Endothelial cell of umbilical vein (primary cell): ENCODE measurements around the gene NFU1. TPM values are rescaled to one million over a fixed set of nuclear protein-coding genes. Genes with fewer than 3 reads are reported as not detected.

Experiments
- BruUV-seq: library from RNA; stranded (reverse); fragments of 400-500 nt; replicated peaks from 2 replicates; lab custom pipeline; 2021; lab: Mats Ljungman, UMichigan
- CTCF ChIA-PET: fragments of 300-600, 350-600 bp; sonication (Branson Sonifier 250); formaldehyde crosslinking; loops from one replicate; lab custom pipeline; 2021; ENCODE audit warnings: antibody characterized with exemption, inconsistent platforms; lab: Charles Lee
- POLR2A ChIA-PET: fragments of 300-600, 350-600 bp; sonication (Branson Sonifier 250); formaldehyde crosslinking; loops from one replicate; lab custom pipeline; 2021; ENCODE audit warnings: antibody characterized with exemption, inconsistent platforms; lab: Charles Lee
- DNase-seq: peaks from one replicate; pipeline ENCODE4 v3.0.0-alpha.2; 2011; ENCODE audit warnings: low read depth, low spot score
- FAIRE-seq: peaks from 2 replicates; lab custom pipeline; 2011; peaks lifted over from hg19 to GRCh38; lab: Jason Lieb, UNC
- H2AFZ ChIP-seq: 2 replicates; pipeline ENCODE4 v1.6.0; 2012; ENCODE audit warnings: low read depth, low read length, control low read depth, inconsistent platforms
- H3K27ac ChIP-seq: 2 replicates; pipeline ENCODE4 v1.5.1; 2011; ENCODE audit warnings: low read depth, mild to moderate bottlenecking, control low read depth, low read length, moderate library complexity; ENCODE audit not compliant: insufficient read depth
- H3K27me3 ChIP-seq, 2 experiments: 2 replicates each; pipeline versions ENCODE4 v1.6.0 to v1.6.1; 2011; ENCODE audit warnings: low read length in 2 of 2, mixed read lengths in 1 of 2; ENCODE audit not compliant: control insufficient read depth in 2 of 2, insufficient read depth in 2 of 2
- H3K36me3 ChIP-seq, 2 experiments: 2 replicates in 1 of 2; 3 replicates in 1 of 2; pipeline ENCODE4 v1.5.1; 2011; ENCODE audit warnings: low read length in 2 of 2, mild to moderate bottlenecking in 1 of 2, moderate library complexity in 1 of 2; ENCODE audit not compliant: control insufficient read depth in 2 of 2, insufficient read depth in 2 of 2; ENCODE audit errors: extremely low read depth in 1 of 2
- H3K4me1 ChIP-seq: 3 replicates; pipeline ENCODE4 v1.5.1; 2011; ENCODE audit warnings: mild to moderate bottlenecking, low read length; ENCODE audit not compliant: control insufficient read depth, insufficient read depth; ENCODE audit errors: extremely low read depth
- H3K4me2 ChIP-seq: 2 replicates; pipeline ENCODE4 v1.6.1; 2011; ENCODE audit warnings: low read length, control low read depth, mixed read lengths; ENCODE audit not compliant: insufficient read depth
- H3K4me3 ChIP-seq, 3 experiments: fragments of 200-600 bp in 1 of 3; sonication (generic), shearing (Covaris generic) in 1 of 3; replicated peaks in 1 of 3; 2 replicates each; pipeline ENCODE4 v1.5.1; 2011 to 2016; ENCODE audit warnings: control low read depth in 3 of 3, low read length in 3 of 3, mild to moderate bottlenecking in 2 of 3, inconsistent platforms in 1 of 3, low read depth in 1 of 3, moderate library complexity in 1 of 3; ENCODE audit not compliant: insufficient read depth in 1 of 3
- H3K79me2 ChIP-seq: 2 replicates; pipeline ENCODE4 v1.6.0; 2012; ENCODE audit warnings: low read length, inconsistent platforms; ENCODE audit not compliant: control insufficient read depth, insufficient read depth
- H3K9ac ChIP-seq: replicated peaks from 2 replicates; pipeline ENCODE3; 2011; ENCODE audit warnings: low read length, control low read depth; ENCODE audit not compliant: insufficient read depth; ENCODE audit errors: extremely low read depth
- H3K9me1 ChIP-seq: replicated peaks from 3 replicates; pipeline ENCODE4 v1.6.0; 2011; ENCODE audit warnings: mild to moderate bottlenecking, low read length; ENCODE audit not compliant: control insufficient read depth, insufficient read depth; ENCODE audit errors: extremely low read depth
- H3K9me3 ChIP-seq: replicated peaks from 2 replicates; pipeline ENCODE4 v1.5.1; 2012; ENCODE audit warnings: low read length, inconsistent platforms; ENCODE audit not compliant: control insufficient read depth, insufficient read depth
- H4K20me1 ChIP-seq: replicated peaks from 2 replicates; pipeline ENCODE3; 2011; ENCODE audit warnings: mild to moderate bottlenecking, low read length; ENCODE audit not compliant: control insufficient read depth, insufficient read depth; ENCODE audit errors: extremely low read depth
- EZH2 ChIP-seq: IDR thresholded peaks from 2 replicates; pipeline ENCODE4 v1.6.1; 2012; ENCODE audit warnings: borderline replicate concordance, low read depth, mild to moderate bottlenecking, moderate library complexity, low read length, inconsistent platforms; ENCODE audit not compliant: severe bottlenecking
- FOS ChIP-seq: IDR thresholded peaks from 2 replicates; pipeline ENCODE4 v1.6.1; 2011; ENCODE audit warnings: mild to moderate bottlenecking, low read length, moderate library complexity, borderline replicate concordance; ENCODE audit not compliant: insufficient read depth
- GATA2 ChIP-seq: IDR thresholded peaks from 2 replicates; pipeline ENCODE4 v1.7.0; 2011; ENCODE audit warnings: low read depth, mild to moderate bottlenecking, moderate library complexity, mixed read lengths, low read length; ENCODE audit not compliant: insufficient read length, insufficient read depth
- JUN ChIP-seq: IDR thresholded peaks from 2 replicates; pipeline ENCODE4 v1.6.1; 2011; ENCODE audit warnings: borderline replicate concordance, low read depth; ENCODE audit not compliant: insufficient read length, insufficient read depth
- MYC ChIP-seq: IDR thresholded peaks from one replicate; pipeline ENCODE4 v1.6.1; 2011; ENCODE audit warnings: mild to moderate bottlenecking, low read depth, low read length
- POLR2A ChIP-seq: IDR thresholded peaks from 2 replicates; pipeline ENCODE4 v1.6.1; 2012; ENCODE audit warnings: low read depth, mild to moderate bottlenecking, control low read depth, low read length
- POLR2AphosphoS5 ChIP-seq: IDR thresholded peaks from 2 replicates; pipeline ENCODE4 v1.6.1; 2012; ENCODE audit warnings: low read depth, mild to moderate bottlenecking, control low read depth, low read length, moderate library complexity; ENCODE audit not compliant: insufficient read depth
- dilution Hi-C: fragments of 300-500 bp; cut with MboI; formaldehyde crosslinking; loops from one replicate; pipeline ENCODE4 v1.15.0; 2019; ENCODE audit warnings: low sequenced_read_pairs; ENCODE audit not compliant: extremely low pct_ligation_motif_present
- intact Hi-C: fragments of 100-400 bp; cut with micrococcal nuclease; formaldehyde crosslinking; loops from one replicate; pipeline ENCODE4 v1.10.0; 2022
- polyA plus RNA-seq, 4 experiments: library from polyadenylated mRNA; depleted of rRNA in 3 of 4; stranded (reverse) in 3 of 4; unstranded in 1 of 4; fragments of >200 nt; gene quantifications; 2 replicates each; pipeline versions ENCODE4 v1.2.1 to v1.2.3, GENCODE V29; 2011 to 2012; ENCODE audit warnings: missing spikeins in 1 of 4
- total RNA-seq: library from RNA; stranded (reverse); gene quantifications from 2 replicates; pipeline ENCODE4 v1.2.3, GENCODE V29; 2021
- TF ChIP-seq, protein P1 (sequence below): IDR thresholded peaks from 2 replicates; pipeline ENCODE4 v1.6.1; 2011; ENCODE audit not compliant: insufficient read depth, insufficient read length
- TF ChIP-seq, protein P2 (sequence below), 2 donors: IDR thresholded peaks; 1 replicate in 1 of 2; 2 replicates in 1 of 2; pipeline ENCODE4 v1.5.1; 2011; ENCODE audit warnings: low read length in 2 of 2, mild to moderate bottlenecking in 2 of 2, moderate library complexity in 2 of 2, control low read depth in 1 of 2, inconsistent platforms in 1 of 2, low read depth in 1 of 2; ENCODE audit not compliant: insufficient read depth in 1 of 2; ENCODE audit errors: extremely low read depth in 1 of 2

NFU1 gene
- total and polyA plus RNA-seq, 2 donors (not counting 3 experiments of a cell fraction or from before 2014, with no cell fraction given), result 19.6 to 49.7 TPM

- Histone ChIP-seq H3K9me1 (no peaks in the 10 kb centered on the region), H3K36me3 (no peaks in the 10 kb centered on the region), H3K9me3 (no peaks in the 10 kb centered on the region), H2AFZ (no peak overlapping the region), H3K4me2 (no peak overlapping the region), H3K27me3 (no peaks in the 10 kb centered on the region), H3K4me3 (no peak overlapping the region), H3K79me2 (peaks cover 17% of the 10 kb centered on the region), H3K27ac (no peak overlapping the region), H3K4me1 (peaks cover 9% of the 10 kb centered on the region), H3K9ac (no peak overlapping the region), H4K20me1 (no peaks in the 10 kb centered on the region)
- no TSS peak for BruUV-seq
- intact Hi-C loops (loop anchor here (5.0 kb wide), 1 partner anchor 379 kb away; no protein-coding TSS in a partner anchor), dilution Hi-C loops (no loop called here)
- TF ChIP-seq, protein P1, sequence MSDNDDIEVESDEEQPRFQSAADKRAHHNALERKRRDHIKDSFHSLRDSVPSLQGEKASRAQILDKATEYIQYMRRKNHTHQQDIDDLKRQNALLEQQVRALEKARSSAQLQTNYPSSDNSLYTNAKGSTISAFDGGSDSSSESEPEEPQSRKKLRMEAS, result no peak
- no peak for TF ChIP-seq MYC
- TF ChIP-seq, protein P2, sequence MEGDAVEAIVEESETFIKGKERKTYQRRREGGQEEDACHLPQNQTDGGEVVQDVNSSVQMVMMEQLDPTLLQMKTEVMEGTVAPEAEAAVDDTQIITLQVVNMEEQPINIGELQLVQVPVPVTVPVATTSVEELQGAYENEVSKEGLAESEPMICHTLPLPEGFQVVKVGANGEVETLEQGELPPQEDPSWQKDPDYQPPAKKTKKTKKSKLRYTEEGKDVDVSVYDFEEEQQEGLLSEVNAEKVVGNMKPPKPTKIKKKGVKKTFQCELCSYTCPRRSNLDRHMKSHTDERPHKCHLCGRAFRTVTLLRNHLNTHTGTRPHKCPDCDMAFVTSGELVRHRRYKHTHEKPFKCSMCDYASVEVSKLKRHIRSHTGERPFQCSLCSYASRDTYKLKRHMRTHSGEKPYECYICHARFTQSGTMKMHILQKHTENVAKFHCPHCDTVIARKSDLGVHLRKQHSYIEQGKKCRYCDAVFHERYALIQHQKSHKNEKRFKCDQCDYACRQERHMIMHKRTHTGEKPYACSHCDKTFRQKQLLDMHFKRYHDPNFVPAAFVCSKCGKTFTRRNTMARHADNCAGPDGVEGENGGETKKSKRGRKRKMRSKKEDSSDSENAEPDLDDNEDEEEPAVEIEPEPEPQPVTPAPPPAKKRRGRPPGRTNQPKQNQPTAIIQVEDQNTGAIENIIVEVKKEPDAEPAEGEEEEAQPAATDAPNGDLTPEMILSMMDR (IDR thresholded peaks at IDR 0.05; ENCODE audit: extremely low read depth in 1 of 2, insufficient read depth in 1 of 2, low read depth in 1 of 2, low read length in 2 of 2), result no peak
- no peak for TF ChIP-seq GATA2
- TF ChIP-seq POLR2A, result no peak
- no peak for TF ChIP-seq EZH2
- TF ChIP-seq POLR2AphosphoS5, result no peak
- no peak for TF ChIP-seq JUN
- TF ChIP-seq FOS, result no peak
- ChIA-PET CTCF (interaction anchor here (1.6 kb wide), 1 partner anchor 48 kb away, joined by 4 read pairs; no protein-coding TSS in a partner anchor), POLR2A (no interaction called here)
- FAIRE-seq, result peak; percentile 8
- DNase-seq, result no peak
These were observed 1.3 kb upstream of the NFU1 start for GRCh38 chr2:69438580-69438979.
